ENCODE measurements around the gene METTL8. TPM values are rescaled to one million over a fixed set of nuclear protein-coding genes. Genes with fewer than 3 reads are reported as not detected.
A peak's percentile ranks its signal among the peaks of the same experiment; 100 is the strongest.

Gene METTL8
- total and polyA plus RNA-seq, 2 of the 13 experiments (the other 11 are each of a cell fraction or from before 2014, with no cell fraction given) = 18.6 to 68.2 TPM

DNA sequence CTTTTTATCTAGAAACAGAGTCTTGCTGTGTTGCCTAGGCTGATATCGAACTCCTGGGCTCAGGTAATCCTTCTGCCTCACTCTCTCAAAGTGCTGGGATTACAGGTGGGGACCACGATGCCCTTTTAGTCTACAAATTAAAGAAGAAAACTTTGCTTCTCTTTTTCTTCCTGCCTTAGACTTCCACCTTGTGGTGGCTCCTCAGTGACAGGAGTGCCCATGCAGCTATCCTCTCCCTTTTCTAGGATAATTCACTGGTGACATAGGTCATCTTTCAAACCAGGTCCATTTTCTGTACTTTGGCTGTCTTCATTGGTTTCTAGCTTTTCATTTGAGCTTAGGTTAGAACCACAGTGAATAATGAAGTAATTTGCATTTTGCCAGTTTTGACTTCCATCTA lies 13.9 kb upstream of the METTL8 start:
- no peak overlapping the region for H3K9ac ChIP-seq (ENCODE audit: insufficient read depth, low read depth, low read length)
- no peak for DNase-seq (ENCODE audit: low spot score)
- no peaks in the 10 kb centered on the region for H3K9me3 ChIP-seq (ENCODE audit: low read length)
- in situ Hi-C loops (cut with HindIII; ENCODE audit: extremely low pct_ligation_motif_present, low pct_unique_long_range_greater_than_20kb) = no loop called here
- H3K4me1 ChIP-seq (ENCODE audit: insufficient read depth, low read length) = no peaks in the 10 kb centered on the region
- TF ChIP-seq REXO4 (CRISPR knock-in tag; IDR thresholded peaks at IDR 0.05; ENCODE audit: borderline replicate concordance) (no peak), STAG1 (CRISPR knock-in tag; IDR thresholded peaks at IDR 0.05) (peak; percentile 42), DMAP1 (CRISPR knock-in tag; IDR thresholded peaks at IDR 0.05) (no peak), ZSCAN31 (CRISPR knock-in tag; IDR thresholded peaks at IDR 0.05; ENCODE audit: low read depth) (no peak), BHLHE40 (IDR thresholded peaks at IDR 0.05; ENCODE audit: low read length) (no peak), YEATS2 (CRISPR knock-in tag; IDR thresholded peaks at IDR 0.05; ENCODE audit: borderline replicate concordance) (no peak), ZNF337 (CRISPR knock-in tag; IDR thresholded peaks at IDR 0.05; ENCODE audit: borderline replicate concordance, low read depth) (no peak), RORA (CRISPR knock-in tag; IDR thresholded peaks at IDR 0.05) (no peak)
- TF ChIP-seq, protein P1, sequence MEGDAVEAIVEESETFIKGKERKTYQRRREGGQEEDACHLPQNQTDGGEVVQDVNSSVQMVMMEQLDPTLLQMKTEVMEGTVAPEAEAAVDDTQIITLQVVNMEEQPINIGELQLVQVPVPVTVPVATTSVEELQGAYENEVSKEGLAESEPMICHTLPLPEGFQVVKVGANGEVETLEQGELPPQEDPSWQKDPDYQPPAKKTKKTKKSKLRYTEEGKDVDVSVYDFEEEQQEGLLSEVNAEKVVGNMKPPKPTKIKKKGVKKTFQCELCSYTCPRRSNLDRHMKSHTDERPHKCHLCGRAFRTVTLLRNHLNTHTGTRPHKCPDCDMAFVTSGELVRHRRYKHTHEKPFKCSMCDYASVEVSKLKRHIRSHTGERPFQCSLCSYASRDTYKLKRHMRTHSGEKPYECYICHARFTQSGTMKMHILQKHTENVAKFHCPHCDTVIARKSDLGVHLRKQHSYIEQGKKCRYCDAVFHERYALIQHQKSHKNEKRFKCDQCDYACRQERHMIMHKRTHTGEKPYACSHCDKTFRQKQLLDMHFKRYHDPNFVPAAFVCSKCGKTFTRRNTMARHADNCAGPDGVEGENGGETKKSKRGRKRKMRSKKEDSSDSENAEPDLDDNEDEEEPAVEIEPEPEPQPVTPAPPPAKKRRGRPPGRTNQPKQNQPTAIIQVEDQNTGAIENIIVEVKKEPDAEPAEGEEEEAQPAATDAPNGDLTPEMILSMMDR (CRISPR knock-in tag; IDR thresholded peaks at IDR 0.05) = peak; percentile 36
- TF ChIP-seq, protein P2, sequence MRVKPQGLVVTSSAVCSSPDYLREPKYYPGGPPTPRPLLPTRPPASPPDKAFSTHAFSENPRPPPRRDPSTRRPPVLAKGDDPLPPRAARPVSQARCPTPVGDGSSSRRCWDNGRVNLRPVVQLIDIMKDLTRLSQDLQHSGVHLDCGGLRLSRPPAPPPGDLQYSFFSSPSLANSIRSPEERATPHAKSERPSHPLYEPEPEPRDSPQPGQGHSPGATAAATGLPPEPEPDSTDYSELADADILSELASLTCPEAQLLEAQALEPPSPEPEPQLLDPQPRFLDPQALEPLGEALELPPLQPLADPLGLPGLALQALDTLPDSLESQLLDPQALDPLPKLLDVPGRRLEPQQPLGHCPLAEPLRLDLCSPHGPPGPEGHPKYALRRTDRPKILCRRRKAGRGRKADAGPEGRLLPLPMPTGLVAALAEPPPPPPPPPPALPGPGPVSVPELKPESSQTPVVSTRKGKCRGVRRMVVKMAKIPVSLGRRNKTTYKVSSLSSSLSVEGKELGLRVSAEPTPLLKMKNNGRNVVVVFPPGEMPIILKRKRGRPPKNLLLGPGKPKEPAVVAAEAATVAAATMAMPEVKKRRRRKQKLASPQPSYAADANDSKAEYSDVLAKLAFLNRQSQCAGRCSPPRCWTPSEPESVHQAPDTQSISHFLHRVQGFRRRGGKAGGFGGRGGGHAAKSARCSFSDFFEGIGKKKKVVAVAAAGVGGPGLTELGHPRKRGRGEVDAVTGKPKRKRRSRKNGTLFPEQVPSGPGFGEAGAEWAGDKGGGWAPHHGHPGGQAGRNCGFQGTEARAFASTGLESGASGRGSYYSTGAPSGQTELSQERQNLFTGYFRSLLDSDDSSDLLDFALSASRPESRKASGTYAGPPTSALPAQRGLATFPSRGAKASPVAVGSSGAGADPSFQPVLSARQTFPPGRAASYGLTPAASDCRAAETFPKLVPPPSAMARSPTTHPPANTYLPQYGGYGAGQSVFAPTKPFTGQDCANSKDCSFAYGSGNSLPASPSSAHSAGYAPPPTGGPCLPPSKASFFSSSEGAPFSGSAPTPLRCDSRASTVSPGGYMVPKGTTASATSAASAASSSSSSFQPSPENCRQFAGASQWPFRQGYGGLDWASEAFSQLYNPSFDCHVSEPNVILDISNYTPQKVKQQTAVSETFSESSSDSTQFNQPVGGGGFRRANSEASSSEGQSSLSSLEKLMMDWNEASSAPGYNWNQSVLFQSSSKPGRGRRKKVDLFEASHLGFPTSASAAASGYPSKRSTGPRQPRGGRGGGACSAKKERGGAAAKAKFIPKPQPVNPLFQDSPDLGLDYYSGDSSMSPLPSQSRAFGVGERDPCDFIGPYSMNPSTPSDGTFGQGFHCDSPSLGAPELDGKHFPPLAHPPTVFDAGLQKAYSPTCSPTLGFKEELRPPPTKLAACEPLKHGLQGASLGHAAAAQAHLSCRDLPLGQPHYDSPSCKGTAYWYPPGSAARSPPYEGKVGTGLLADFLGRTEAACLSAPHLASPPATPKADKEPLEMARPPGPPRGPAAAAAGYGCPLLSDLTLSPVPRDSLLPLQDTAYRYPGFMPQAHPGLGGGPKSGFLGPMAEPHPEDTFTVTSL (CRISPR knock-in tag; IDR thresholded peaks at IDR 0.05; ENCODE audit: borderline replicate concordance) = no peak
- H3K4me3 ChIP-seq (replicated peaks in 1 of 3; ENCODE audit: insufficient read depth in 1 of 3, low read depth in 2 of 3, low read length in 3 of 3) = no peak overlapping the region
- H2AFZ ChIP-seq (ENCODE audit: low read length) = no peak overlapping the region
- no peak for FAIRE-seq
- no peak overlapping the region for H3K4me2 ChIP-seq (ENCODE audit: low read depth, low read length)
- ChIA-PET POLR2A (no interaction called here), CTCF (ENCODE audit: low intra/inter-chr PET ratio, low total read pairs) (no interaction called here)
- no peak overlapping the region for H3K27ac ChIP-seq (ENCODE audit: extremely low read length, insufficient read depth, low read length)
- H3K79me2 ChIP-seq (ENCODE audit: insufficient read depth, low read length) = no peaks in the 10 kb centered on the region
- intact Hi-C loops (cut with micrococcal nuclease; ENCODE audit: unreplicated experiment) = no loop called here
- H4K20me1 ChIP-seq (ENCODE audit: insufficient read depth, low read length) = no peaks in the 10 kb centered on the region
- peak; percentile 34; the same call in 1 of the 3 replicates for ATAC-seq
- no TSS peak for BruUV-seq (replicated peaks)
- no peaks in the 10 kb centered on the region for H3K27me3 ChIP-seq (ENCODE audit: control insufficient read depth in 1 of 2, insufficient read depth in 2 of 2, low read length in 2 of 2)
- WGBS (ENCODE audit: low lambda C conversion rate) = 95% methylated on average over 2 of the region's 2 CpGs
- H3K36me3 ChIP-seq (replicated peaks in 1 of 2; ENCODE audit: control insufficient read depth in 1 of 2, insufficient read depth in 2 of 2, low read length in 2 of 2) = peaks cover 4 to 64% of the 10 kb centered on the region in 2 experiments

Data from HepG2 (cell line).